Heart right ventricle (tissue), 16 donors: ENCODE results near the gene NPEPL1. TPM values are rescaled to one million over a fixed set of nuclear protein-coding genes. Genes with fewer than 3 reads are reported as not detected.

Experiments
- ATAC-seq, 8 donors: fragments of 200-7000 bp; cut with Tn5 transposase; one replicate each; pipeline ENCODE4 v1.9.1; 2020; ENCODE audit warnings: mild to moderate bottlenecking in 8 of 8, moderate library complexity in 8 of 8, moderate number of reproducible peaks in 1 of 8
- DNase-seq, 2 donors: peaks; one replicate each; pipeline ENCODE4 v3.0.0-alpha.2; 2020
- H3K27ac ChIP-seq, 10 donors: fragments of 200-600 bp; sonication (generic) in 2 of 10; one replicate each; pipeline versions ENCODE4 v1.5.0 to v1.8.0; 2020 to 2022; ENCODE audit warnings: mild to moderate bottlenecking in 3 of 10
- H3K27me3 ChIP-seq, 7 donors: fragments of 200-600 bp; one replicate each; pipeline ENCODE4 v1.8.0; 2021 to 2022; ENCODE audit warnings: mild to moderate bottlenecking in 2 of 7
- H3K36me3 ChIP-seq, 9 donors: fragments of 200-600 bp; sonication (generic) in 1 of 9; one replicate each; pipeline versions ENCODE4 v1.5.0 to v1.8.0; 2020 to 2022; ENCODE audit warnings: mild to moderate bottlenecking in 2 of 9
- H3K4me1 ChIP-seq, 9 donors: fragments of 200-600 bp; sonication (generic) in 1 of 9; one replicate each; pipeline versions ENCODE4 v1.5.0 to v1.8.0; 2020 to 2022; ENCODE audit warnings: mild to moderate bottlenecking in 4 of 9
- H3K4me3 ChIP-seq, 10 donors: fragments of 200-600 bp; sonication (generic) in 2 of 10; one replicate each; pipeline versions ENCODE4 v1.5.0 to v1.8.0; 2020 to 2022; ENCODE audit warnings: mild to moderate bottlenecking in 7 of 10, moderate library complexity in 2 of 10
- H3K9me3 ChIP-seq, 11 donors: fragments of 200-600 bp in 10 of 11; sonication (generic) in 2 of 11; one replicate each; pipeline versions ENCODE4 v1.5.0 to v1.8.0; 2013 to 2022; ENCODE audit warnings: mild to moderate bottlenecking in 2 of 11, control low read depth in 1 of 11, moderate library complexity in 1 of 11
- WGBS, 2 donors: extraction: QIAGEN DNeasy Blood & Tissue Kit; methylation state at CpG; one replicate each; pipeline ENCODE4 v1.1.7; 2013; ENCODE audit warnings: inconsistent platforms in 1 of 2; 5-methylcytosine and 5-hydroxymethylcytosine counted together
- intact Hi-C, 10 donors: fragments of 100-400 bp; cut with DNase I; formaldehyde crosslinking; loops; one replicate each; pipeline versions ENCODE4 v1.11.1 to v1.14.2; 2022
- polyA plus RNA-seq, 2 donors: library from polyadenylated mRNA; stranded (reverse); fragments of 200-250 nt; gene quantifications; one replicate each; pipeline ENCODE4 v1.2.3, GENCODE V29; 2013
- total RNA-seq, 10 donors: library from RNA; stranded (reverse); fragmentation: NEBNext Ultra II Directional in 3 of 10; extraction: Animal tissue kit (Norgen Biotek cat#: 25700) in 3 of 10; gene quantifications; one replicate each; pipeline versions ENCODE4 v1.2.1 to v1.2.4, GENCODE V29; 2021 to 2023
- TF ChIP-seq, protein P1 (sequence below), 9 donors: fragments of 200-600 bp; sonication (generic) in 2 of 9; IDR thresholded peaks; one replicate each; pipeline versions ENCODE4 v1.5.0 to v1.8.0; 2021 to 2022; ENCODE audit warnings: antibody characterized with exemption in 9 of 9, mild to moderate bottlenecking in 5 of 9, moderate library complexity in 1 of 9
- donor health status: Arrhythmogenic right ventricular cardiomyopathy.
- donor health status: ischemic (EF 13 %, LVEDD 7.1; RV severe dilation, severe dysfunction).
- donor health status: healthy with polysubstance abuse.
- donor health status: DM: no; HTN: yes; CAD: no.
- donor health status: DM: no; HTN: no; CAD: no.
- donor health status: ischemic (EF 25% LVEDD 6.9; RV normal size, moderate dysfunction).
- donor health status: ischemic (EF 25% LVEDD 5.7; RV mildly dilated, moderate dysfunction).
- donor health status: healthy.
- donor health status: DM: yes; HTN: yes; CAD: no.
- donor health status: Ischemic cardiomyopathy.
- donor health status: ischemic (EF 35%, LVEDD 5.7; RV mildly dilated, moderate dysfunction).
- donor health status: nonischemic (EF 11% LVEDD 7.7; RV severe dilation, severe dysfunction).
- donor health status: DM: yes; HTN: yes; CAD: no.
- donor health status: PGD.
- donor health status: ischemic (EF 29% LVEDD 5.4; RV normal size, mild dysfunction).
- donor health status: nonischemic (EF 23%, LVEDD 6.1; RV moderate dilation, normal function).

Gene NPEPL1
- total and polyA plus RNA-seq, 12 donors = 16.7 to 46.7 (median 29.9) TPM

DNA sequence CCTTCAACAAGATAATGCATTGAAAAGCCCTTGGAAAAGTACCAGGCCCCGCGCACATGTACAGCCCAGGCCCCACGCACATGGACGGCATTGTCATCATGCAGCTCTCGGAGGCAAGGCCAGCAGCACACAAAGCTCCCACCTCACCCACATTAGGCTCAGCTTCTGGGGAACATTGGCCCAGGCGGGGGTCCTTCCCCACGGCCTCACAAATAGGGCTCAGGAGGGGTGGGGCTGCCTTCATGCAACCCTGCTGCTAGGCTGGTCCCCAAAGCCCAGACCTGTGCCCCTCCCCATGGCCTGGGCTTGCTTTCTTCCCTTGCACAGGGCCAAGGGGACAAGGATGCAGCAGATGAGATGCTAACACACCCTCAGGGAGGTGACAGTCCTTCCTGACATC, 26.7 kb downstream of the NPEPL1 start:
- intact Hi-C loops = no loop called here
- no peaks in the 10 kb centered on the region for H3K4me1 ChIP-seq

DNA sequence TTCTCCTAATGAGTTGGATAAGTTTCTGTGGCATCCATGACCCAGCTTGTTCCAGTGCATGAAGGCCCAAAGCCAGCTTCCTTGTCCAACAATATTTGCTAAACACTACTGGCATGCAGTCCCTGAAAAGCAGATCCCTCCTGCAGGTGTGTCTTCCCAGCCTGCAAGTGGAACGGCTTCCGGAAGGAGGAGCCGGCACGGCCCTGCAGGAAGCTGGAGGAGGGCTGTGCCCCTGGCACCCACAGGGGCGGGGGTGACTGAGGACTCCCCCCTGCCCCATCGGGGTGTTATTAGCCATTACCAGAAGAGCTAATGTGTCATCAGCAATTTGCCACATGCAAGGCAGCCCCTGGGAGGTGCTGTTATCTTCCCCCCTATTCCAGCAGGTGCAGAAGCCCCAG, 27.4 kb downstream of the NPEPL1 start:
- H3K4me3 ChIP-seq = no peak overlapping the region
- TF ChIP-seq, protein P1, sequence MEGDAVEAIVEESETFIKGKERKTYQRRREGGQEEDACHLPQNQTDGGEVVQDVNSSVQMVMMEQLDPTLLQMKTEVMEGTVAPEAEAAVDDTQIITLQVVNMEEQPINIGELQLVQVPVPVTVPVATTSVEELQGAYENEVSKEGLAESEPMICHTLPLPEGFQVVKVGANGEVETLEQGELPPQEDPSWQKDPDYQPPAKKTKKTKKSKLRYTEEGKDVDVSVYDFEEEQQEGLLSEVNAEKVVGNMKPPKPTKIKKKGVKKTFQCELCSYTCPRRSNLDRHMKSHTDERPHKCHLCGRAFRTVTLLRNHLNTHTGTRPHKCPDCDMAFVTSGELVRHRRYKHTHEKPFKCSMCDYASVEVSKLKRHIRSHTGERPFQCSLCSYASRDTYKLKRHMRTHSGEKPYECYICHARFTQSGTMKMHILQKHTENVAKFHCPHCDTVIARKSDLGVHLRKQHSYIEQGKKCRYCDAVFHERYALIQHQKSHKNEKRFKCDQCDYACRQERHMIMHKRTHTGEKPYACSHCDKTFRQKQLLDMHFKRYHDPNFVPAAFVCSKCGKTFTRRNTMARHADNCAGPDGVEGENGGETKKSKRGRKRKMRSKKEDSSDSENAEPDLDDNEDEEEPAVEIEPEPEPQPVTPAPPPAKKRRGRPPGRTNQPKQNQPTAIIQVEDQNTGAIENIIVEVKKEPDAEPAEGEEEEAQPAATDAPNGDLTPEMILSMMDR (IDR thresholded peaks at IDR 0.05) = no peak
- 31 to 33% methylated on average over 6 of the region's 6 CpGs for WGBS, 2 donors
- H3K27ac ChIP-seq = no peak overlapping the region
- H3K27me3 ChIP-seq = peaks cover 0 to 41% (median 31%) of the 10 kb centered on the region in 7 donors
- no peaks in the 10 kb centered on the region for H3K4me1 ChIP-seq
- no peak for ATAC-seq
- peaks cover 0 to 8% (median 0%) of the 10 kb centered on the region in 9 donors for H3K36me3 ChIP-seq
- H3K9me3 ChIP-seq = no peaks in the 10 kb centered on the region
- intact Hi-C loops = no loop called here
- no peak for DNase-seq

More for the DNA sequence above, 26.7 kb downstream of the NPEPL1 start:
- peaks cover 0 to 41% (median 31%) of the 10 kb centered on the region in 7 donors for H3K27me3 ChIP-seq
- WGBS, 2 donors = 71 to 77% methylated on average over 7 of the region's 7 CpGs
- H3K4me3 ChIP-seq = no peak overlapping the region
- TF ChIP-seq, protein P1 (IDR thresholded peaks at IDR 0.05) = no peak
- ATAC-seq (no peak), DNase-seq (no peak)
- H3K9me3 ChIP-seq = no peaks in the 10 kb centered on the region
- H3K36me3 ChIP-seq = peaks cover 0 to 15% (median 0%) of the 10 kb centered on the region in 9 donors
- H3K27ac ChIP-seq = no peak overlapping the region

DNA sequence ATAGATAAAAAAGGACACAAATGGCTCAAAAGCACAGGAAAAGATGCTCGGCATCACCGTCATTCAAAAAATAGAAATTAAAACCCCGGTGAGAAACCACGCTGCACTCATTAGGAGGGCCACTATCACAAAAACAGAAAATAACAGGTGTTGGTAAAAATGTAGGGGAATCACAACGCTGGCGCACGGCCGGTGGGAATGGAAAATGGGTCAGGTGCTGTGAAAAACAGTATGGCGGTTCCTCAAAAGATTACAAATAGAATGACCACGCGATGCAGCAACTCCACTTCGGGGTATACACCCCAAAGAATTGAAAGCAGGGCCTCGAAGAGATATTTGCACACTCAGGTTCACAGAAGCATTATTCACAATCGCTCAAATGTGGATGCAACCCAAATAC, 28.3 kb downstream of the NPEPL1 start:
- TF ChIP-seq, protein P1 (IDR thresholded peaks at IDR 0.05) = no peak
- Histone ChIP-seq H3K9me3 (peaks cover 0 to 2% (median 0%) of the 10 kb centered on the region in 11 donors), H3K36me3 (peaks cover 0 to under 1% (median 0%) of the 10 kb centered on the region in 9 donors), H3K4me1 (no peaks in the 10 kb centered on the region), H3K4me3 (no peak overlapping the region), H3K27ac (no peak overlapping the region), H3K27me3 (peaks cover 0 to 41% (median 31%) of the 10 kb centered on the region in 7 donors)
- no peak for ATAC-seq
- 94 to 95% methylated on average over 14 of the region's 14 CpGs for WGBS, 2 donors
- no peak for DNase-seq
- intact Hi-C loops = no loop called here

DNA sequence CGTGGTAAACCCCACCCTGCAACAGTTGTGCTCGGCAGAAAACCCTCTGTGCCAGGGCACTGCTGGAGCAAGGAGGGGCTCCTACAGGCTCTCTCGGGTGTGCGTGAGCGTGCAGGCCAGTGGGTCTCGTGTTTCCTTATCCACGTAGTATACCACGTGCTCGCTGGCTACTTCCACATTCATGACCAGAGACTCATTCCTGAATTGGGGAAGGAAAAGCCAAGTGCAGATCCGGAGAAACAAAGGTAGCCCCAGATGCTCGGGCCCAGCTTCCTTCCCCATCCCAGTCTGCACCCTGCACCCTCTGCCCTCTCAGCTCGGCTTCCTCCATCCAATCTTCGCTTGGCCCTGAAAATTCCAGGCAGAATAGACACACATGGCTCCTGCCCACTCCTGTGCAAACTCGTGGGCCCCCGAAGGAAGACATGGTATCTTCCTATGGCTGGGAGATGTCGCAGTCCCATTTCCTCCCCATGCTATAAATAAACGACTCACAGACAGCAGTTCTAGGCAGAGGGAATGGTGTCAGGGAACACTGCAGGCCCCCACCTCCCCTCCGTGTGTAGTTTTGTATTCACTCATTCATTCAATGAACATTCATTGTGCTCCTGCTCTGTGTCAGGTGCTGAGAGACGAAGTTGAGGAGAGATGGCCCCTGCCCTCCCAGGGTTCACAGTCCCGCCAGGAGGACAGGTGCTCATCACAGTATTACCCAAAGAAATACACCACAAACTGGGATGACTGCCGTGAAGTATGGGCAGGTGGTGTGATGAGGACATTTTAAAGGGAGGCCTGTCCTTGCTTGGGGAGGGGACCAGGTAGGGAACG, 29.6 kb downstream of the NPEPL1 start:
- Histone ChIP-seq H3K4me3 (no peak overlapping the region), H3K27me3 (peaks cover 0 to 41% (median 31%) of the 10 kb centered on the region in 7 donors), H3K27ac (no peak overlapping the region), H3K4me1 (no peaks in the 10 kb centered on the region), H3K36me3 (no peaks in the 10 kb centered on the region), H3K9me3 (peaks cover 0 to 15% (median 3%) of the 10 kb centered on the region in 11 donors)
- ATAC-seq (peak in 7 of 8 donors; percentile 11 to 56 (median 47)), DNase-seq (no peak)
- TF ChIP-seq, protein P1 (IDR thresholded peaks at IDR 0.05) = no peak
- intact Hi-C loops = no loop called here
- WGBS, 2 donors = 48 to 52% methylated on average over 22 of the region's 22 CpGs
